Loucy (cell line): ENCODE data around the gene PRR20A.

Source experiments
- CTCF ChIP-seq: fragments of 200-600 bp; sonication (generic); conservative IDR thresholded peaks from 2 replicates; pipeline ENCODE4 v1.5.1; 2014; ENCODE audit warnings: mild to moderate bottlenecking, antibody characterized with exemption, low read length
- EZH2phosphoT487 ChIP-seq: fragments of 200-600 bp; IDR thresholded peaks from 2 replicates; pipeline ENCODE4 v1.6.1; 2018; ENCODE audit warnings: antibody characterized with exemption, mild to moderate bottlenecking, moderate library complexity, borderline replicate concordance

DNA sequence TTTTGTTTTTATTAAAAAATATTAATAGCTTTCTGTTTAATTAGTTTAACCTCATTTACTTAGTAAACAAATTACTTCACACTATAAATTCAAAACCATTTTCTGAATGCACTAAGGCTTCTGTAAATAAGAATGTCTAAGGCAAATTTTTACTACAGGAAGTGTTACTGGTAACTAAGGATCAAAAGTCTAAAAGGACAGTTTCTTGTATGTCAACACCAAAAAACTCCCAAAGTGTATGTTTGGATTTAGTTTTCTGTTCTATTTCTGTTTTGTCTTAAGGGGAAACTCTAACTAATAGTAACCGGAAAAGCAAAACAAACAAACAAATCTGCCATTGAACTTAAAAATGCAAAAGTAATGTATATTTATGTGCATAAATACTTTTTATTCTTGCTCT, 50.9 kb downstream of the PRR20A start:
- TF ChIP-seq CTCF (no peak), EZH2phosphoT487 (no peak)
